MM.1S (cell line): Measurements from ENCODE around the gene EPPIN.

Source experiments
- DNase-seq: peaks from one replicate; pipeline ENCODE4 v3.0.0-alpha.2; 2015
- H2AFZ ChIP-seq: fragments of 300-600 bp; sonication (generic); 2 replicates; pipeline ENCODE4 v1.6.0; 2016; ENCODE audit warnings: antibody characterized with exemption, low read length
- H3F3A ChIP-seq: fragments of 300-600 bp; sonication (generic); 2 replicates; pipeline ENCODE4 v1.6.1; 2016; ENCODE audit warnings: mild to moderate bottlenecking, antibody characterized with exemption, low read length, moderate library complexity, mixed read lengths; ENCODE audit not compliant: insufficient read depth
- H3K27ac ChIP-seq: fragments of 300-600 bp; sonication (generic); 2 replicates; pipeline ENCODE4 v1.5.1; 2016; ENCODE audit warnings: mild to moderate bottlenecking, low read length
- H3K27me3 ChIP-seq: fragments of 300-600 bp; sonication (generic); replicated peaks from 2 replicates; pipeline ENCODE4 v1.6.0; 2016; ENCODE audit warnings: low read length; ENCODE audit not compliant: insufficient read depth
- H3K36me3 ChIP-seq: fragments of 300-600 bp; sonication (generic); replicated peaks from 2 replicates; pipeline ENCODE4 v1.6.1; 2016; ENCODE audit warnings: mild to moderate bottlenecking, low read length, mixed read lengths; ENCODE audit not compliant: insufficient read depth
- H3K4me1 ChIP-seq: fragments of 300-600 bp; sonication (generic); 2 replicates; pipeline ENCODE4 v1.6.1; 2016; ENCODE audit warnings: low read length, mixed read lengths
- H3K4me2 ChIP-seq: fragments of 300-600 bp; sonication (generic); 2 replicates; pipeline ENCODE4 v1.6.0; 2016; ENCODE audit warnings: low read depth, low read length
- H3K4me3 ChIP-seq: fragments of 300-600 bp; sonication (generic); 2 replicates; pipeline ENCODE4 v1.5.1; 2016; ENCODE audit warnings: low read length, mixed read lengths
- H3K79me2 ChIP-seq: fragments of 300-600 bp; sonication (generic); 2 replicates; pipeline ENCODE4 v1.6.1; 2016; ENCODE audit warnings: mixed run types, low read length, mixed read lengths
- H3K9ac ChIP-seq: fragments of 300-600 bp; sonication (generic); 2 replicates; pipeline ENCODE4 v1.6.1; 2016; ENCODE audit warnings: low read length, mixed read lengths
- H3K9me2 ChIP-seq: fragments of 300-600 bp; sonication (generic); replicated peaks from 2 replicates; pipeline ENCODE4 v1.6.1; 2016; ENCODE audit warnings: mild to moderate bottlenecking, low read length, mixed read lengths; ENCODE audit not compliant: insufficient read depth
- H3K9me3 ChIP-seq: fragments of 300-600 bp; sonication (generic); replicated peaks from 2 replicates; pipeline ENCODE4 v1.6.1; 2016; ENCODE audit warnings: mild to moderate bottlenecking, low read length, mixed read lengths; ENCODE audit not compliant: insufficient read depth
- H4K20me1 ChIP-seq: fragments of 300-600 bp; sonication (generic); 2 replicates; pipeline ENCODE4 v1.6.1; 2016; ENCODE audit warnings: mild to moderate bottlenecking, low read length, moderate library complexity, mixed read lengths; ENCODE audit not compliant: insufficient read depth
- EZH2 ChIP-seq: fragments of 300-600 bp; sonication (generic); optimal IDR thresholded peaks from 2 replicates; pipeline ENCODE3; 2017; ENCODE audit warnings: low read depth, mild to moderate bottlenecking, antibody characterized with exemption, low read length, mixed read lengths
- EZH2phosphoT487 ChIP-seq: fragments of 300-600 bp; sonication (generic); IDR thresholded peaks from 2 replicates; pipeline ENCODE4 v1.6.1; 2018; ENCODE audit warnings: antibody characterized with exemption, low read length
- TF ChIP-seq, protein P1 (sequence below): fragments of 300-600 bp; sonication (generic); IDR thresholded peaks from 2 replicates; pipeline ENCODE4 v1.5.1; 2016; ENCODE audit warnings: antibody characterized with exemption, low read length, mixed read lengths

EPPIN gene

DNA sequence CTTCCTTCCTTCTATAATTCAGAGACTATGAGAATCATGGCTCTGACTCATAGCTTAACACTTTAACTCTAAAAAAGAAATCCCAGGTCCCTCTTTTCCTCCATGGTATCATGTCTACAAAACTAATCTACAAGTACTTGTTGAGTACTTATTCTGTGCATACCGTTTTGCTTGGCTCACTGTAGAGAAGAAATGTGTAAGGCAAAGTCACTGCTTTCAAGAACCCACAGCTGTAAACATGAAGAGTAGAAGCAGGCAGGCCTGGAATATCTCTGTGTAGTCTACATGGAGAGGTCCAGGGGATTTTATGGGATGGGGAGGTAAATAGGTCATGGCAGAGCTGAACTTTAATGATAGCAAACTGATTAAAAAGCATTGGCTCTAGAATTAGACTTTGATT, 45.6 kb downstream of the EPPIN start:
- no peaks in the 10 kb centered on the region for H4K20me1 ChIP-seq
- no peaks in the 10 kb centered on the region for H3K27me3 ChIP-seq
- H3K9me3 ChIP-seq: no peaks in the 10 kb centered on the region
- no peak overlapping the region for H3K27ac ChIP-seq
- no peaks in the 10 kb centered on the region for H3K36me3 ChIP-seq
- 0 out of 2 replicates have a peak, but pooled peaks cover 2% of the 10 kb centered on the region for H3F3A ChIP-seq
- H3K9ac ChIP-seq: no peak overlapping the region
- H2AFZ ChIP-seq: no peak overlapping the region
- no peaks in the 10 kb centered on the region for H3K79me2 ChIP-seq
- no peaks in the 10 kb centered on the region for H3K9me2 ChIP-seq
- no peak overlapping the region for H3K4me2 ChIP-seq
- no peak for TF ChIP-seq EZH2
- TF ChIP-seq, protein P1, sequence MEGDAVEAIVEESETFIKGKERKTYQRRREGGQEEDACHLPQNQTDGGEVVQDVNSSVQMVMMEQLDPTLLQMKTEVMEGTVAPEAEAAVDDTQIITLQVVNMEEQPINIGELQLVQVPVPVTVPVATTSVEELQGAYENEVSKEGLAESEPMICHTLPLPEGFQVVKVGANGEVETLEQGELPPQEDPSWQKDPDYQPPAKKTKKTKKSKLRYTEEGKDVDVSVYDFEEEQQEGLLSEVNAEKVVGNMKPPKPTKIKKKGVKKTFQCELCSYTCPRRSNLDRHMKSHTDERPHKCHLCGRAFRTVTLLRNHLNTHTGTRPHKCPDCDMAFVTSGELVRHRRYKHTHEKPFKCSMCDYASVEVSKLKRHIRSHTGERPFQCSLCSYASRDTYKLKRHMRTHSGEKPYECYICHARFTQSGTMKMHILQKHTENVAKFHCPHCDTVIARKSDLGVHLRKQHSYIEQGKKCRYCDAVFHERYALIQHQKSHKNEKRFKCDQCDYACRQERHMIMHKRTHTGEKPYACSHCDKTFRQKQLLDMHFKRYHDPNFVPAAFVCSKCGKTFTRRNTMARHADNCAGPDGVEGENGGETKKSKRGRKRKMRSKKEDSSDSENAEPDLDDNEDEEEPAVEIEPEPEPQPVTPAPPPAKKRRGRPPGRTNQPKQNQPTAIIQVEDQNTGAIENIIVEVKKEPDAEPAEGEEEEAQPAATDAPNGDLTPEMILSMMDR: no peak
- no peak for TF ChIP-seq EZH2phosphoT487
- peaks cover 2% of the 10 kb centered on the region for H3K4me1 ChIP-seq
- H3K4me3 ChIP-seq: no peak overlapping the region
- DNase-seq: no peak

DNA sequence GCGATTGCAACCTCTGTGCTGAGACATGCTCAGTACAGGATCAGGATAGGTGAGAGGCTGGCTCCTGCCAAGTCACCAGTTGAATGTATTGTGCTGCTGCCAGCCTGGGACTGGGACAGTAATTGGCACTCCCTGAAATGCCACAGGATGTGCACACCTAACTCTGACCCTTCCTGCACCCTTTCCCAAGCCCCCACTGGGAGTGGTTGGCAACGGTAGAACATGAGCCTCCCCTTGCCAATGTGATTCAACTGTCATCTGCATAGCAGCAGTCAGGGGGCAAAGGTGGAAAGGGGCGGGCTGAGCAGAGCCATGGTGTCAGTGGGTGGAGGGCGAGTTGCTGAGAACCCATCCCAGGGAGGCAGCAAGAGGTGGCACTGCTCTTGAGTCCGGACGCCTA, 47.2 kb downstream of the EPPIN start:
- no peak overlapping the region for H3K27ac ChIP-seq
- no peak for TF ChIP-seq EZH2phosphoT487
- TF ChIP-seq, protein P1: no peak
- no peak for TF ChIP-seq EZH2
- no peak overlapping the region for H3K4me3 ChIP-seq
- H3F3A ChIP-seq: no peaks in the 10 kb centered on the region
- H3K4me1 ChIP-seq: no peaks in the 10 kb centered on the region
- H3K36me3 ChIP-seq: no peaks in the 10 kb centered on the region
- no peaks in the 10 kb centered on the region for H3K27me3 ChIP-seq
- H4K20me1 ChIP-seq: no peaks in the 10 kb centered on the region
- DNase-seq: no peak
- H3K9ac ChIP-seq: no peak overlapping the region
- H3K79me2 ChIP-seq: no peaks in the 10 kb centered on the region
- H3K4me2 ChIP-seq: no peak overlapping the region
- H3K9me3 ChIP-seq: no peaks in the 10 kb centered on the region
- H3K9me2 ChIP-seq: no peaks in the 10 kb centered on the region
- no peak overlapping the region for H2AFZ ChIP-seq

DNA sequence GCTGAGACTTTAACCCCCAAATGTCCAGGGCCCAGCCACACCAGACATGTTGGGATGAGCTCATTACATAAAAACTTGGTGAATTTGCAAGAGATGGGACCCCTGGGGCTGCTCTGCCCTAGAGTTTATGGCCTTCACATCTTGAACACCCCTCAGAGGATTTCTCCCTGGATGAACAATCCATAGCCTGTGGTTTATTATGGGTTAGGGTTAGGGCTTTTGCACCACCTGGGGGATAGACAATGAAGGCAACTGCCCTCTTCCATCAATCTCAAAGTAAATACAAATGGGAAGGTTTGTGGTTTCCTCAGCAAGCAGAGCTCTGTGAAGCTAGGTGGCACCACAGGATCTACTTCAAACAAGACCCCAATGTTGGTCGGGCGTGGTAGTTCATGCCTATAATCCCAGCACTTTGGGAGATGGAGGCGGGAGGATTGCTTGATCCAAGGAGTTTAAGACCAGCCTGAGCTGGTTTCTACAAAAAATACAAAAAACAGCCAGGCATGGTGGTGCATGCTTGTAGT, 49.2 kb downstream of the EPPIN start:
- Histone ChIP-seq H3K27me3 (no peaks in the 10 kb centered on the region), H3K4me2 (no peak overlapping the region), H3F3A (no peaks in the 10 kb centered on the region), H3K9ac (no peak overlapping the region), H3K36me3 (no peaks in the 10 kb centered on the region), H4K20me1 (no peaks in the 10 kb centered on the region), H3K27ac (no peak overlapping the region), H3K9me2 (no peaks in the 10 kb centered on the region), H3K9me3 (no peaks in the 10 kb centered on the region), H2AFZ (no peak overlapping the region), H3K4me3 (no peak overlapping the region), H3K79me2 (no peaks in the 10 kb centered on the region), H3K4me1 (no peaks in the 10 kb centered on the region)
- TF ChIP-seq, protein P1: no peak
- TF ChIP-seq EZH2 (no peak), EZH2phosphoT487 (no peak)
- DNase-seq: no peak
